Left lung (tissue), 14 donors: ENCODE results near the gene RBBP5. TPM values are rescaled to one million over a fixed set of nuclear protein-coding genes. Genes with fewer than 3 reads are reported as not detected.

ENCODE experiments used
- ATAC-seq: fragments of 200-7000 bp; cut with Tn5 transposase; one replicate; pipeline ENCODE4 v1.9.1; 2020; ENCODE audit warnings: moderate library complexity
- DNase-seq, 4 donors: peaks; one replicate each; pipeline ENCODE4 v3.0.0-alpha.2; 2013 to 2020
- H3K27ac ChIP-seq, 2 donors: fragments of 200-600 bp; sonication (generic) in 1 of 2; one replicate each; pipeline versions ENCODE4 v1.5.0 to v1.8.0; 2020 to 2021
- H3K27me3 ChIP-seq, 2 donors: fragments of 200-600 bp; sonication (generic) in 1 of 2; one replicate each; pipeline versions ENCODE4 v1.5.0 to v1.8.0; 2020 to 2021
- H3K36me3 ChIP-seq, 2 donors: fragments of 200-600 bp; sonication (generic) in 1 of 2; one replicate each; pipeline versions ENCODE4 v1.5.0 to v1.8.0; 2020 to 2021
- H3K4me1 ChIP-seq, 2 donors: fragments of 200-600 bp; one replicate each; pipeline ENCODE4 v1.8.0; 2021
- H3K4me3 ChIP-seq, 2 donors: fragments of 200-600 bp; sonication (generic) in 1 of 2; one replicate each; pipeline versions ENCODE4 v1.5.0 to v1.8.0; 2020 to 2021; ENCODE audit warnings: mild to moderate bottlenecking in 1 of 2
- H3K9me3 ChIP-seq, 2 donors: fragments of 200-600 bp; sonication (generic) in 1 of 2; one replicate each; pipeline versions ENCODE4 v1.5.0 to v1.8.0; 2020 to 2021
- CTCF ChIP-seq, 2 donors: fragments of 200-600 bp; sonication (generic) in 1 of 2; IDR thresholded peaks; one replicate each; pipeline versions ENCODE4 v1.5.0 to v1.8.0; 2021; ENCODE audit warnings: antibody characterized with exemption in 2 of 2
- intact Hi-C, 2 donors: fragments of 100-400 bp; cut with DNase I; formaldehyde crosslinking; loops; one replicate each; pipeline versions ENCODE4 v1.11.2 to v1.14.2; 2022
- long read RNA-seq, 12 donors: library from polyadenylated mRNA in 2 of 12; unstranded in 2 of 12; transcript quantifications; one replicate each; pipeline ENCODE4 v2.0.0 and lab custom pipeline, GENCODE V29; 2019 to 2026
- polyA plus RNA-seq, 6 donors: library from polyadenylated mRNA; unstranded; fragments of 120-200 nt; gene quantifications; one replicate each; pipeline ENCODE4 v1.2.1, GENCODE V29; 2013; ENCODE audit not compliant: insufficient read length in 6 of 6
- total RNA-seq, 2 donors: library from RNA; stranded (reverse); fragmentation: NEBNext Ultra II Directional; extraction: Animal tissue kit (Norgen Biotek cat#: 25700); gene quantifications; one replicate each; pipeline ENCODE4 v1.2.1, GENCODE V29; 2021
- donor health status: DM: no; HTN: yes; CAD: no.
- donor health status: DM: no; HTN: no; CAD: no.

RBBP5 gene
- 10 to 100 TPM; 14.9 to 20.0 TPM for total RNA-seq
- polyA plus RNA-seq, result 10 to 100 TPM; 17.3 to 21.3 (median 20.4) TPM
- long read RNA-seq, donor 1, full-length matches to known transcripts, result 2 of 2 reads
- long read RNA-seq, donor 1, partial matches to known transcripts, result 0 of 2 reads
- long read RNA-seq, donor 1, other reads (novel, unspliced or antisense), result 0 of 2 reads
- long read RNA-seq, donor 2, full-length matches to known transcripts, result 3 of 3 reads
- long read RNA-seq, donor 2, partial matches to known transcripts, result 0 of 3 reads
- long read RNA-seq, donor 2, other reads (novel, unspliced or antisense), result 0 of 3 reads
- long read RNA-seq, donor 3, full-length matches to known transcripts, result 2 of 2 reads
- long read RNA-seq, donor 3, partial matches to known transcripts, result 0 of 2 reads
- long read RNA-seq, donor 3, other reads (novel, unspliced or antisense), result 0 of 2 reads
- long read RNA-seq, donor 4, partial matches to known transcripts, result 0 of 1 reads
- long read RNA-seq, donor 4, other reads (novel, unspliced or antisense), result 1 of 1 reads
- long read RNA-seq, donor 5, result 0 reads
- long read RNA-seq, donor 6, full-length matches to known transcripts, result 2 of 2 reads
- long read RNA-seq, donor 6, partial matches to known transcripts, result 0 of 2 reads
- long read RNA-seq, donor 6, other reads (novel, unspliced or antisense), result 0 of 2 reads
- long read RNA-seq, donor 7, full-length matches to known transcripts, result 1 of 1 reads
- long read RNA-seq, donor 7, partial matches to known transcripts, result 0 of 1 reads
- long read RNA-seq, donor 7, other reads (novel, unspliced or antisense), result 0 of 1 reads
- long read RNA-seq, donor 8, full-length matches to known transcripts, result 2 of 2 reads
- long read RNA-seq, donor 8, partial matches to known transcripts, result 0 of 2 reads
- long read RNA-seq, donor 8, other reads (novel, unspliced or antisense), result 0 of 2 reads
- long read RNA-seq, donor 9, result 0 reads
- long read RNA-seq, donor 10, result 0 reads
- long read RNA-seq, donor 11, full-length matches to known transcripts, result 3 of 3 reads
- long read RNA-seq, donor 11, partial matches to known transcripts, result 0 of 3 reads
- long read RNA-seq, donor 11, other reads (novel, unspliced or antisense), result 0 of 3 reads
- long read RNA-seq, donor 12, full-length matches to known transcripts, result 2 of 2 reads
- long read RNA-seq, donor 12, partial matches to known transcripts, result 0 of 2 reads
- long read RNA-seq, donor 12, other reads (novel, unspliced or antisense), result 0 of 2 reads

- TF ChIP-seq CTCF (IDR thresholded peaks at IDR 0.05), result peak; percentile 47 to 56
- Histone ChIP-seq H3K27ac (peak within 1 kb of the TSS; percentile 91 to 92), H3K27me3 (no peaks in the 10 kb centered on the region), H3K36me3 (peaks cover 0 to 18% of the 10 kb centered on the region in 2 donors), H3K9me3 (no peaks in the 10 kb centered on the region), H3K4me3 (peak within 1 kb of the TSS; percentile 81 to 82), H3K4me1 (peaks cover 8 to 34% of the 10 kb centered on the region in 2 donors)
- DNase-seq (peak; percentile 95 to 98 (median 97)), ATAC-seq (peak; percentile 99)
- intact Hi-C loops, result no loop called here
Observed at GRCh38 chr1:205121660-205122488, at the start of gene RBBP5. TSS of gene RBBP5 (minus strand) at chr1:205121978. CDS start at chr1:205121873, 105 bp downstream.

GRCh38 chr1:205171369-205171768 lies 49.6 kb upstream of the RBBP5 start:
- no peak for DNase-seq
- Histone ChIP-seq H3K9me3 (no peaks in the 10 kb centered on the region), H3K27me3 (no peaks in the 10 kb centered on the region), H3K4me1 (peaks cover 8 to 10% of the 10 kb centered on the region in 2 donors), H3K27ac (no peak overlapping the region), H3K4me3 (no peak overlapping the region), H3K36me3 (peaks cover 0 to 37% of the 10 kb centered on the region in 2 donors)
- TF ChIP-seq CTCF (IDR thresholded peaks at IDR 0.05), result no peak
- intact Hi-C loops, result no loop called here
- ATAC-seq, result no peak

GRCh38 chr1:205170532-205171269 lies 48.9 kb upstream of the RBBP5 start:
- DNase-seq (no peak), ATAC-seq (no peak)
- H3K9me3 ChIP-seq, result no peaks in the 10 kb centered on the region
- no peak overlapping the region for H3K27ac ChIP-seq
- intact Hi-C loops, result no loop called here
- no peak for TF ChIP-seq CTCF (IDR thresholded peaks at IDR 0.05)
- peaks cover 6 to 9% of the 10 kb centered on the region in 2 donors for H3K4me1 ChIP-seq
- no peak overlapping the region for H3K4me3 ChIP-seq
- peaks cover 0 to 42% of the 10 kb centered on the region in 2 donors for H3K36me3 ChIP-seq
- no peaks in the 10 kb centered on the region for H3K27me3 ChIP-seq

GRCh38 chr1:205169248-205169647 lies 47.5 kb upstream of the RBBP5 start:
- no peak for TF ChIP-seq CTCF (IDR thresholded peaks at IDR 0.05)
- H3K36me3 ChIP-seq, result peaks cover 0 to 56% of the 10 kb centered on the region in 2 donors
- no peak for ATAC-seq
- no peak overlapping the region for H3K27ac ChIP-seq
- no peak for DNase-seq
- H3K4me3 ChIP-seq, result no peak overlapping the region
- no peaks in the 10 kb centered on the region for H3K9me3 ChIP-seq
- intact Hi-C loops, result no loop called here
- H3K4me1 ChIP-seq, result no peaks in the 10 kb centered on the region
- H3K27me3 ChIP-seq, result no peaks in the 10 kb centered on the region
